Measurements from ENCODE around the gene TMEM186. TPM values are rescaled to one million over a fixed set of nuclear protein-coding genes. Genes with fewer than 3 reads are reported as not detected.

Gene TMEM186
- total and polyA plus RNA-seq, 11 donors = 8.7 to 17.2 (median 12.4) TPM

GRCh38 chr16:8822403-8822802 is 25.0 kb upstream of the TMEM186 start:
- DNase-seq (no peak), ATAC-seq (no peak)
- Histone ChIP-seq H3K9me3 (no peaks in the 10 kb centered on the region), H3K4me1 (peaks cover 0 to 12% (median 0%) of the 10 kb centered on the region in 12 donors), H3K4me3 (no peak overlapping the region), H3K27ac (no peak overlapping the region), H3K36me3 (peaks cover 0 to 69% (median 56%) of the 10 kb centered on the region in 9 donors), H3K27me3 (no peaks in the 10 kb centered on the region)
- intact Hi-C loops (cut with DNase I) = no loop called here
- 90 to 99% (median 96%) methylated on average over 3 of the region's 3 CpGs for WGBS, 4 donors
- no peak for TF ChIP-seq CTCF (IDR thresholded peaks at IDR 0.05)
- no peak for TF ChIP-seq POLR2A (IDR thresholded peaks at IDR 0.05)

GRCh38 chr16:8819411-8820034 is 22.1 kb upstream of the TMEM186 start:
- no peaks in the 10 kb centered on the region for H3K9me3 ChIP-seq
- peaks cover 0 to 80% (median 68%) of the 10 kb centered on the region in 9 donors for H3K36me3 ChIP-seq
- 65 to 78% (median 72%) methylated on average over 6 of the region's 6 CpGs for WGBS, 4 donors
- peak overlapping the region in 2 of 12 donors; percentile 2 to 32 for H3K27ac ChIP-seq
- ATAC-seq = peak in 1 of 4 donors; percentile 77
- no peak for DNase-seq
- intact Hi-C loops (cut with DNase I) = no loop called here
- H3K4me1 ChIP-seq = peaks cover 0 to 12% (median 0%) of the 10 kb centered on the region in 12 donors
- no peaks in the 10 kb centered on the region for H3K27me3 ChIP-seq
- H3K4me3 ChIP-seq = no peak overlapping the region
- TF ChIP-seq POLR2A (IDR thresholded peaks at IDR 0.05) (no peak), CTCF (IDR thresholded peaks at IDR 0.05) (no peak)

- DNase-seq = no peak
- no peak for TF ChIP-seq CTCF (IDR thresholded peaks at IDR 0.05)
- TF ChIP-seq POLR2A (IDR thresholded peaks at IDR 0.05) = no peak
- no peaks in the 10 kb centered on the region for H3K27me3 ChIP-seq
- ATAC-seq = no peak
- H3K9me3 ChIP-seq = no peaks in the 10 kb centered on the region
- WGBS, 4 donors = 83 to 92% (median 85%) methylated on average over 10 of the region's 10 CpGs
- H3K4me3 ChIP-seq = no peak overlapping the region
- peaks cover 0 to 12% (median 0%) of the 10 kb centered on the region in 12 donors for H3K4me1 ChIP-seq
- intact Hi-C loops (cut with DNase I) = no loop called here
- no peak overlapping the region for H3K27ac ChIP-seq
- peaks cover 0 to 82% (median 68%) of the 10 kb centered on the region in 9 donors for H3K36me3 ChIP-seq
These were observed 21.2 kb upstream of the TMEM186 start for GRCh38 chr16:8818504-8819270.

DNA sequence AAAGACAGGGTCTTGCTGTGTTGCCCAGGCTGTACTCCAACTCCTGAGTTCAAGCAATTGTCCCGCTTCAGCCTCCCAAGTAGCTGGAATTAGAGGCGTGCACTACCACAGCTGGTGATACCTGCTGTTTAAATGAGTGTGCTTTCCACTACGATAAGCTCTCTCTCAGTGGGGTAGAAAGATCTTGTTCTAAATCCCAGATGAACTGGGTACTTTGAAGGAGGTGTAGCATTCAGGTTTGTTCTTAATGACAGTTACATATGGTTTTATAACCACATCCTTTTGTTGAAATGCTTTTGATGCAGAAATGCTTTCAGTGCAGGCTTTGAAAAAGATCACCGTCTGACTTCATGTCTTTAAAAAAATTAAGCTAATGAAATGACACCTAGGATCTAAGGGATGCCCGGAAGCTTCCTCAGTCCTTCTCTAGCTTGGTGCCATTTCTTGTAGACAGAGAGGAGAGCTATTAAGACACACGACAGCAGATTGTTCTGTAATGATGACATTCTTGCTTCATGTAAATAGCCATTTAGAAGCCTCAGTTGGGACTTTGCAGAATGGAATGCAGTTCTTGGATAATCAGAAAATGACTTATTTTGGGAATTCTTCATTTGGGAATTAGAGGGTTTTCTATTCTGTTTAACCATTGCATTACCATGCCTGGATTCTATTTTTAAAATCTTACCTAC is 19.7 kb upstream of the TMEM186 start:
- no peaks in the 10 kb centered on the region for H3K27me3 ChIP-seq
- ATAC-seq (no peak), DNase-seq (no peak)
- H3K4me3 ChIP-seq = no peak overlapping the region
- H3K4me1 ChIP-seq = peaks cover 0 to 12% (median 0%) of the 10 kb centered on the region in 12 donors
- 76 to 80% (median 77%) methylated on average over 6 of the region's 6 CpGs for WGBS, 4 donors
- peaks cover 0 to 93% (median 82%) of the 10 kb centered on the region in 9 donors for H3K36me3 ChIP-seq
- TF ChIP-seq CTCF (IDR thresholded peaks at IDR 0.05) (no peak), POLR2A (IDR thresholded peaks at IDR 0.05) (no peak)
- intact Hi-C loops (cut with DNase I) = no loop called here
- no peak overlapping the region for H3K27ac ChIP-seq
- no peaks in the 10 kb centered on the region for H3K9me3 ChIP-seq
